HepG2 (cell line): ENCODE results near the gene RABGGTA. TPM values are rescaled to one million over a fixed set of nuclear protein-coding genes. Genes with fewer than 3 reads are reported as not detected.

Source experiments
- ATAC-seq: fragments of 200-7000 bp; cut with Tn5 transposase; 3 replicates; pipeline ENCODE4 v1.9.1; 2020; ENCODE audit warnings: mild to moderate bottlenecking, moderate library complexity
- BruUV-seq: library from RNA; stranded (reverse); fragments of 400-500 nt; replicated peaks from 2 replicates; lab custom pipeline; 2021; lab: Mats Ljungman, UMichigan
- CTCF ChIA-PET: fragments of 300-600 bp; formaldehyde crosslinking; extraction: SDS; loops from one replicate; lab custom pipeline; 2021; ENCODE audit warnings: low total read pairs, inconsistent platforms, low intra/inter-chr PET ratio; lab: Yijun Ruan, JAX
- POLR2A ChIA-PET: fragments of 350-600 bp; sonication (Branson Sonifier 250); formaldehyde crosslinking; loops from one replicate; lab custom pipeline; 2020; ENCODE audit warnings: antibody characterized with exemption, inconsistent platforms; lab: Yijun Ruan, JAX
- DNase-seq: peaks from one replicate; pipeline ENCODE4 v3.0.0-alpha.2; 2015; ENCODE audit warnings: low spot score
- FAIRE-seq: peaks from 3 replicates; lab custom pipeline; 2011; peaks lifted over from hg19 to GRCh38; lab: Jason Lieb, UNC
- H2AFZ ChIP-seq: one replicate; pipeline ENCODE4 v1.6.1; 2011; ENCODE audit warnings: low read length, inconsistent platforms
- H3K27ac ChIP-seq: fragments of 300-600 bp; 3 replicates; pipeline ENCODE4 v1.8.0; 2011; ENCODE audit warnings: mixed run types, mild to moderate bottlenecking, mixed read lengths, low read length, inconsistent platforms; ENCODE audit not compliant: insufficient read depth; ENCODE audit errors: extremely low read length
- H3K27me3 ChIP-seq, 2 experiments: fragments of 200-600 bp in 1 of 2; 2 replicates in 1 of 2; 3 replicates in 1 of 2; pipeline versions ENCODE4 v1.6.0 to v1.8.0; 2011; ENCODE audit warnings: low read length in 2 of 2, mild to moderate bottlenecking in 2 of 2, moderate library complexity in 2 of 2, inconsistent platforms in 1 of 2; ENCODE audit not compliant: insufficient read depth in 2 of 2, control insufficient read depth in 1 of 2
- H3K36me3 ChIP-seq, 2 experiments: fragments of 200-600 bp in 1 of 2; replicated peaks in 1 of 2; 2 replicates in 1 of 2; 3 replicates in 1 of 2; pipeline versions ENCODE4 v1.5.1 to v1.8.0; 2011; ENCODE audit warnings: low read length in 2 of 2, inconsistent platforms in 1 of 2; ENCODE audit not compliant: insufficient read depth in 2 of 2, control insufficient read depth in 1 of 2
- H3K4me1 ChIP-seq: 2 replicates; pipeline ENCODE4 v1.5.1; 2012; ENCODE audit warnings: low read length, inconsistent platforms; ENCODE audit not compliant: insufficient read depth
- H3K4me2 ChIP-seq: 2 replicates; pipeline ENCODE4 v1.6.0; 2011; ENCODE audit warnings: low read depth, low read length, inconsistent platforms
- H3K4me3 ChIP-seq, 3 experiments: fragments of 200-600 bp in 1 of 3; sonication (generic), shearing (Covaris generic) in 1 of 3; replicated peaks in 1 of 3; 2 replicates each; pipeline ENCODE4 v1.5.1; 2011 to 2016; ENCODE audit warnings: low read length in 3 of 3, inconsistent platforms in 2 of 3, low read depth in 2 of 3, mild to moderate bottlenecking in 2 of 3, control low read depth in 1 of 3, mixed read lengths in 1 of 3; ENCODE audit not compliant: insufficient read depth in 1 of 3
- H3K79me2 ChIP-seq: one replicate; pipeline ENCODE4 v1.6.1; 2011; ENCODE audit warnings: low read length, inconsistent platforms; ENCODE audit not compliant: insufficient read depth
- H3K9ac ChIP-seq: 2 replicates; pipeline ENCODE4 v1.6.0; 2011; ENCODE audit warnings: mild to moderate bottlenecking, low read depth, low read length, inconsistent platforms; ENCODE audit not compliant: insufficient read depth
- H3K9me3 ChIP-seq: 2 replicates; pipeline ENCODE4 v1.5.1; 2012; ENCODE audit warnings: mild to moderate bottlenecking, low read length
- H4K20me1 ChIP-seq: 2 replicates; pipeline ENCODE4 v1.6.0; 2011; ENCODE audit warnings: inconsistent platforms, mild to moderate bottlenecking, low read length, moderate library complexity; ENCODE audit not compliant: insufficient read depth
- ATRX ChIP-seq: sonication (generic); formaldehyde crosslinking; IDR thresholded peaks from 2 replicates; pipeline ENCODE4 v1.4.0; 2020; ENCODE audit warnings: missing genetic modification reagents, borderline replicate concordance
- CHD4 ChIP-seq: fragments of 200-600 bp; sonication (generic); IDR thresholded peaks from 2 replicates; pipeline ENCODE4 v1.7.0; 2017; ENCODE audit warnings: mild to moderate bottlenecking, low read length, borderline replicate concordance
- HNRNPL ChIP-seq: fragments of 200-400 bp; formaldehyde crosslinking; IDR thresholded peaks from 2 replicates; pipeline ENCODE4 v1.6.1; 2017; ENCODE audit warnings: mild to moderate bottlenecking, low read depth, low read length
- IKZF5 ChIP-seq: IDR thresholded peaks from 2 replicates; pipeline ENCODE4 v1.6.1; 2018; ENCODE audit warnings: missing genetic modification reagents, mild to moderate bottlenecking, missing compliant biosample characterization
- KLF13 ChIP-seq: sonication (generic); formaldehyde crosslinking; IDR thresholded peaks from 2 replicates; pipeline ENCODE4 v1.4.0; 2020; ENCODE audit warnings: mild to moderate bottlenecking, missing genetic modification reagents
- MTERF4 ChIP-seq: sonication (generic); formaldehyde crosslinking; IDR thresholded peaks from 2 replicates; pipeline ENCODE4 v1.8.0; 2023; ENCODE audit warnings: mild to moderate bottlenecking, missing genetic modification reagents
- PAF1 ChIP-seq: IDR thresholded peaks from 2 replicates; pipeline ENCODE4 v1.6.1; 2016; ENCODE audit warnings: missing genetic modification reagents, missing compliant biosample characterization
- PBX2 ChIP-seq: IDR thresholded peaks from 2 replicates; pipeline ENCODE4 v1.6.1; 2016; ENCODE audit warnings: control low read depth
- RAD51 ChIP-seq: fragments of 450-650 bp; IDR thresholded peaks from 2 replicates; pipeline ENCODE4 v1.6.1; 2016; ENCODE audit warnings: borderline replicate concordance
- SMAD9 ChIP-seq: sonication (generic); formaldehyde crosslinking; IDR thresholded peaks from 2 replicates; pipeline ENCODE4 v1.5.1; 2020; ENCODE audit warnings: mild to moderate bottlenecking, missing genetic modification reagents
- ZNF280B ChIP-seq: sonication (generic); formaldehyde crosslinking; IDR thresholded peaks from 2 replicates; pipeline ENCODE4 v1.5.0; 2020; ENCODE audit warnings: missing genetic modification reagents, mild to moderate bottlenecking, borderline replicate concordance
- ZNF558 ChIP-seq: sonication (generic); formaldehyde crosslinking; IDR thresholded peaks from 2 replicates; pipeline ENCODE4 v1.9.0; 2022; ENCODE audit warnings: mild to moderate bottlenecking, missing genetic modification reagents, borderline replicate concordance
- ZNF615 ChIP-seq: sonication (generic); formaldehyde crosslinking; IDR thresholded peaks from 2 replicates; pipeline ENCODE4 v1.5.0; 2020; ENCODE audit warnings: mild to moderate bottlenecking, missing genetic modification reagents, borderline replicate concordance
- WGBS: methylation state at CpG from one replicate; pipeline ENCODE4 v1.1.6; 2017; ENCODE audit warnings: low lambda C conversion rate; 5-methylcytosine and 5-hydroxymethylcytosine counted together
- in situ Hi-C: cut with HindIII; loops from 2 replicates; pipeline ENCODE4 v1.10.0; 2017; ENCODE audit warnings: low pct_unique_long_range_greater_than_20kb; ENCODE audit not compliant: extremely low pct_ligation_motif_present
- intact Hi-C: fragments of 100-400 bp; cut with micrococcal nuclease; formaldehyde crosslinking; loops from one replicate; pipeline ENCODE4 v1.10.0; 2022; ENCODE audit not compliant: unreplicated experiment
- polyA plus RNA-seq, 8 experiments: library from polyadenylated mRNA; depleted of rRNA in 3 of 8; stranded (reverse) in 7 of 8; unstranded in 1 of 8; fragments of >200 nt; fragmentation: Illumina TruSeq in 4 of 8; extraction: Trizol in 4 of 8; gene quantifications; 2 replicates each; pipeline versions ENCODE4 v1.2.1 to v1.2.3, GENCODE V29; 2011 to 2016; ENCODE audit warnings: low read depth in 4 of 8, missing spikeins in 1 of 8, mixed read lengths in 1 of 8; ENCODE audit not compliant: insufficient read depth in 1 of 8
- total RNA-seq, 5 experiments: library from RNA; depleted of rRNA; stranded (reverse); fragments of >200 nt; fragmentation: Illumina TruSeq; extraction: Trizol; gene quantifications; 2 replicates each; pipeline ENCODE4 v1.2.3, GENCODE V29; 2016; ENCODE audit warnings: low read depth in 1 of 5
- TF ChIP-seq, protein P1 (sequence below): sonication (generic); formaldehyde crosslinking; IDR thresholded peaks from 2 replicates; pipeline ENCODE4 v1.8.1; 2023; ENCODE audit warnings: mild to moderate bottlenecking, moderate library complexity, missing genetic modification reagents
- TF ChIP-seq, protein P2 (sequence below): IDR thresholded peaks from 2 replicates; pipeline ENCODE4 v1.6.1; 2016; ENCODE audit warnings: mild to moderate bottlenecking

The RABGGTA gene
- total and polyA plus RNA-seq, 2 of the 13 experiments (the other 11 are each of a cell fraction or from before 2014, with no cell fraction given): 57.9 to 90.8 TPM

- H4K20me1 ChIP-seq: 0 out of 2 replicates have a peak, but pooled peaks cover 4% of the 10 kb centered on the region
- peak overlapping the region; percentile 99 for H3K4me2 ChIP-seq
- ATAC-seq (no peak), FAIRE-seq (no peak), DNase-seq (no peak)
- peaks cover 45% of the 10 kb centered on the region for H3K4me1 ChIP-seq
- H3K27ac ChIP-seq: peak overlapping the region; percentile 83
- CTCF ChIA-PET: interaction anchor here (1.9 to 5.7 kb wide), 3 partner anchors 8 to 57 kb away, joined by 7 to 217 read pairs (median 45); partner anchors contain the start of genes CIDEB, LTB4R2 and TINF2
- H3K27me3 ChIP-seq: no peaks in the 10 kb centered on the region; a peak in 1 of 5 replicates
- H3K9ac ChIP-seq: peak overlapping the region; percentile 92
- H3K79me2 ChIP-seq: peaks cover 39% of the 10 kb centered on the region
- H2AFZ ChIP-seq: no peak overlapping the region
- in situ Hi-C loops: no loop called here
- WGBS: 22% methylated on average over 16 of the region's 16 CpGs
- H3K36me3 ChIP-seq: peaks cover 49 to 56% of the 10 kb centered on the region in 2 experiments
- no TSS peak for BruUV-seq
- no peaks in the 10 kb centered on the region for H3K9me3 ChIP-seq
- intact Hi-C loops: no loop called here
- POLR2A ChIA-PET: interaction anchor here (0.6 to 24.7 kb wide), 30 partner anchors 10 to 206 kb away, joined by 3 to 850 read pairs (median 6); partner anchors contain the start of genes CBLN3, CHMP4A, CIDEB and DCAF11
- H3K4me3 ChIP-seq: peak overlapping the region; percentile 79 to 98 (median 89)
- TF ChIP-seq SMAD9 (CRISPR knock-in tag) (no peak), HNRNPL (no peak), IKZF5 (CRISPR knock-in tag) (no peak), PBX2 (0 out of 2 replicates have a peak, but pooled peaks have one; percentile 6), ZNF558 (no peak), RAD51 (no peak), PAF1 (CRISPR knock-in tag) (0 out of 2 replicates have a peak, but pooled peaks have one; percentile 33), KLF13 (0 out of 2 replicates have a peak, but pooled peaks have one; percentile 62), ZNF615 (peak; percentile 58; the same call in 1 of the 2 replicates), ZNF280B (0 out of 2 replicates have a peak, but pooled peaks have one; percentile 39), MTERF4 (CRISPR knock-in tag) (0 out of 2 replicates have a peak, but pooled peaks have one; percentile 20), CHD4 (no peak), ATRX (CRISPR knock-in tag) (peak; percentile 42; the same call in 1 of the 2 replicates)
- TF ChIP-seq, protein P1, sequence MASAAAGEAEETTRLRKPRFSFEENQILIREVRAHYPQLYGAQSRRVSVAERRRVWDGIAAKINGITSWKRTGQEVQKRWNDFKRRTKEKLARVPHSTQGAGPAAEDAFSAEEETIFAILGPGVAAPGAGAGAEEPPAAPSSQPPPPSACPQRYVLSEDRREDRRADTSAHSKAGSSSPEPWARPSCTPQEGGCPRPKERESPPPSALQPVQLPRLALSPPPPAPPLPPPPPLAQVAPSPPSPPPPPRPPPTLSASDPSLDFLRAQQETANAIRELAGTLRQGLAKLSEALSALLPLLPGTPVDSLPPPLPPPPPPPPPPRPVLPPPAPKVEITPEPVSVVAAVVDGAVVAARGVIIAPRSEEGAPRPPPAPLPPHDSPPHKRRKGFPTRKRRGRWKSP (CRISPR knock-in tag): no peak
- TF ChIP-seq, protein P2, sequence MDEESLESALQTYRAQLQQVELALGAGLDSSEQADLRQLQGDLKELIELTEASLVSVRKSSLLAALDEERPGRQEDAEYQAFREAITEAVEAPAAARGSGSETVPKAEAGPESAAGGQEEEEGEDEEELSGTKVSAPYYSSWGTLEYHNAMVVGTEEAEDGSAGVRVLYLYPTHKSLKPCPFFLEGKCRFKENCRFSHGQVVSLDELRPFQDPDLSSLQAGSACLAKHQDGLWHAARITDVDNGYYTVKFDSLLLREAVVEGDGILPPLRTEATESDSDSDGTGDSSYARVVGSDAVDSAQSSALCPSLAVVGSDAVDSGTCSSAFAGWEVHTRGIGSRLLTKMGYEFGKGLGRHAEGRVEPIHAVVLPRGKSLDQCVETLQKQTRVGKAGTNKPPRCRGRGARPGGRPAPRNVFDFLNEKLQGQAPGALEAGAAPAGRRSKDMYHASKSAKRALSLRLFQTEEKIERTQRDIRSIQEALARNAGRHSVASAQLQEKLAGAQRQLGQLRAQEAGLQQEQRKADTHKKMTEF (CRISPR knock-in tag): no peak
Observed at GRCh38 chr14:24300326-24300980, 29.1 kb upstream of the RABGGTA start.
